ENCODE measurements around the gene LRP10.
A peak's percentile ranks its signal among the peaks of the same experiment; 100 is the strongest.
"Not testable (repeated sequence)": the region's sequence is repeated elsewhere in the genome, so short reads cannot be mapped to it uniquely, and the experiment has no call there.

Gene LRP10

DNA sequence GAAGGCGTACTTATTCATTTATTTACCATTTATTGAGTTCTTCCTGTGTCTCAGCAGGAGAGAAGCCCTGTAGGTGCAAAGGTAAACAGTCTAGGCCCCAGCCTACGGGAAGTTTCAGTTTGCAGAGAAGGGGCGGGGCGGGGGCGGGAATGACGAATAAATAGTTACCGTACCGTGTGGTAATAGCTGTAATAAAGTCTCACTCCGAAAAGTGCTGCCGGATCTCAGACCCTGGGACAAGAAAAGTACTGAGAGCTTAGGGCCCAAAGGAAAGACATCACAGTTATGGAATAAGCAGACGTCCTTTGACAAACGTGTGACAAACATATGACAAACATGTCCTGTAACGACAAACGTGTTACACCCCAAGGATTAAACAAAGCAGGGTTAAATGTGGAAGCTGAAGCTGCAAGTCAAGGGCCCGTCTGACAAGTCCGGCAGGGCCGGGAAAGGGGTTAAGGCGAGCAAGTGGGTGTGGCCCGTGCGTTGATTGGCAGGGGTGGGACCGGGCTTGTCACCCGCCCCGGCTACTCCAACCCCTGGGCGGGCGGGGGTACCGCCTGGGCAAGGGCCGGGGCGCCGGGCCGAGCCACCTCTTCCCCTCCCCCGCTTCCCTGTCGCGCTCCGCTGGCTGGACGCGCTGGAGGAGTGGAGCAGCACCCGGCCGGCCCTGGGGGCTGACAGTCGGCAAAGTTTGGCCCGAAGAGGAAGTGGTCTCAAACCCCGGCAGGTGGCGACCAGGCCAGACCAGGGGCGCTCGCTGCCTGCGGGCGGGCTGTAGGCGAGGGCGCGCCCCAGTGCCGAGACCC, at the start of gene LRP10:
LRP10 (plus strand) TSS at position 517 of the 809 bp plus-strand sequence. CDS start 564 bp downstream, outside the sequence.
- peak; percentile 85 for DNase-seq

GRCh38 chr14:22822016-22822570, 49.4 kb upstream of the LRP10 start:
- no peak for DNase-seq

- DNase-seq: peak; percentile 45
Measured at GRCh38 chr14:22822571-22823098, 48.9 kb upstream of the LRP10 start.

DNA sequence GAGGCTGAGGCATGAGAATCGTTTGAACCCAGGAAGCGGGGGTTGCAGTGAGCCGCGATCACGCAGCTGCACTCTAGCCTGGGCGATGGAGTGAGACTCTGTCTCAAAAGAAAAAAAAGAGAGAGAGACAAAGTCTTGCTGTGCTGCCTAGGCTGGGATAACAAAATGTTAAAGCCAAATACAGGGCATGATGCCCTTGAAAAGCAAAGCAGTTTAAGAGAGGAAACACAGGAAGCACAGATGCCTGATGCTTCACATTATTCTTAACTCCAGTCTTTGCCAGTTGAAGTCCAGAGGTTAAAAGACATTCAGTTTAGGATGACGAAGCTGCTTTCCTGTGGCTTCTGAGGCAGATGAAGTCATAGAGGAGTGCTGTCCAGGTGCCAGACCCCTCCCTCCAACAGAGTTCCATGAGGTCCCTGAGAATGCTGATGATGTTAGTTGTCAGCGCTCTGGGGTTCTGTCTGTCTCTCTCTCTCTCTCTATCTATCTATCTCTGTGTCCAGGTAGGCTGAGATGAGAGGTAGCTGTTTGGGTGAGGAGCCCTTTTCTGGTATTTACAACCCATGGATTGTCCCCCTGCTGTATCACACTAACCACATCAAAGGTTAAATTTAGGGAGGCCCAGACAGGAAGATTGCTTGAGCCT, 46.7 kb upstream of the LRP10 start:
- DNase-seq: no peak

DNA sequence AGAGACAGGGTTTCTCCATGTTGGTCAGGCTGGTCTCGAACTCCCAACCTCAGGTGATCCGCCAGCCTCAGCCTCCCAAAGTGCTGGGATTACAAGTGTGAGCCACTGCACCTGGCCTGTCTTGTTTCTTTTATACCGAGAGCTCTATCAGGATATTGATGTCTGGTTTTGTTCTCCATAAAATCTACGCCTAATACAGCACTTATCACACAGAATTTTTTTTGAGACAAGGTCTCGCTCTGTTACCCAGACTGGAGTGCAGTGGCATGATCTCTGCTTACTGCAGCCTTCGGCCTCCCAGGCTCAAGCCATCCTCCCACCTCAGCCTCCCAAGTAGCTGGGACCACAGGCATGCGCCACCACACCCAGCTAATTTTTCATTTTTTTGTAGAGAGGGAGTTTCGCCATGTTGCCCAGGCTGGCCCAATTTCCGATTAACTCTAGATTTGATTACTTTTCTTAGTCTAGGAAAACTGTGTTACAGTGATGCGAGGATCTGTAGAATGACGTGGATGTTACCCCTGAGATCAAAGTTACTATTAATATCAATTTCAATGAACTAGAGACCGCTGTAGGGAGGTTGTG, 42.4 kb upstream of the LRP10 start:
- DNase-seq: not testable (repeated sequence)

DNA sequence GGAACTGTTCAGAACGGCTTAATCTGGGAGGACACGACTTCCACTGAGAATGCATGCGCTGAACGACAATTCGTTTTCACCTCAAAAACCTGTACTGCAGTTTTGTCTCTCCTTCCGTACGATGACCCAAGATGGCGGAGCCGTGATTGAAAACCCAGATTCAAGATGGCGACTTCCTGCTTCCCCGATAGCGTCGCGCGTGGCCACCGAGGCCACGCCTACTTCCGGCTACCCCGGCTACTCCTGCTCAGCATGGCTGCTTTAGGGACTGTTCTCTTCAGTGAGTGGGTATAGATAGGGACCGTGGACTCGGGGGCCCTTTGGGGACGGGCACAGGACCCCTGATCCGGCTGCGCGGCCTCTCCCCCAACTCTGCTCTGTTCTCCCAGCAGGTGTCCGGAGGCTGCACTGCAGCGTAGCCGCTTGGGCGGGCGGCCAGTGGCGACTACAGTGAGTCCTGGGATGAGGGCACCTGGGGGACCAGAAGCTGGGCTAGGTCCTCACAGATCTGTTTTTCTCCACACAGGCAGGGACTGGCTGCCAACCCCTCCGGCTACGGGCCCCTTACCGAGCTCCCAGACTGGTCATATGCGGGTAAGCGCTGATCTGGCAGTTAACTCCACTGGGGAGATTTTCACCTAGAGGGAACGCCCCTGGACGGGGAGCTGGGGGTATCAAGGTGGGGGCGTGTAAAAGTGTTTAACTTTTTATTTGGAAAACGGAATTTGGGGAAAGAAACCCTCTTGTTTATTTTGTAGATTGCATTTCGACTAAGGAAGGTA, 41.7 kb upstream of the LRP10 start, which contains the start of gene MRPL52:
MRPL52 (plus strand) TSS at position 227 of the 782 bp plus-strand sequence; CDS start at position 253, 26 bp downstream.
- DNase-seq: peak; percentile 94

DNA sequence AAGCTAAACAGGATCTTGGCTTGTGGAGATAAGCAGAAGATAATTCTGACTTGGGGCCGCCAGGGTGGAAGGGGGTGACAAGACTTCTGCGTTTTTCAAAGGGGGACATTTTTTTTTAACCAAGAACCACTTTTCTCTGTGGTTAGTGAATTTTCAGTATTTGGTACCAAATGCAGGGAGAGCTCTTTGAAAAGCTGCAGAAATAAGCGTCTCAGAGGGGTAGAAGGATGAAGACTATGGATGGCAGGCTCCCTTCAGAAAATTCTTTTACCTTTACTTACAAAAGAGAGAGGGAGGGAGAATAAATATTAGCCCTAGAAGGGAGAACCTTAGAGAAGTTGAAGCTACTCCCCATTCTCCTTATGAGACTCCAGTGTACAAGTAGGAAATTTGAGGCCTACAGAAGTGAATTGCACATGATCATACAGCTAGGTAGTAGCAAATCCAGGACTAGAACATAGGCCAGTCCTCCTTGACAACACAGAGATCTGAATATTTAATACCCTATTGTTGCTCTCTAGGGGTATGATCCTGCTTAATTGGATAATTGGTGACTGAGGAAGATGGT, 41.0 kb upstream of the LRP10 start:
- DNase-seq: peak; percentile 56

DNA sequence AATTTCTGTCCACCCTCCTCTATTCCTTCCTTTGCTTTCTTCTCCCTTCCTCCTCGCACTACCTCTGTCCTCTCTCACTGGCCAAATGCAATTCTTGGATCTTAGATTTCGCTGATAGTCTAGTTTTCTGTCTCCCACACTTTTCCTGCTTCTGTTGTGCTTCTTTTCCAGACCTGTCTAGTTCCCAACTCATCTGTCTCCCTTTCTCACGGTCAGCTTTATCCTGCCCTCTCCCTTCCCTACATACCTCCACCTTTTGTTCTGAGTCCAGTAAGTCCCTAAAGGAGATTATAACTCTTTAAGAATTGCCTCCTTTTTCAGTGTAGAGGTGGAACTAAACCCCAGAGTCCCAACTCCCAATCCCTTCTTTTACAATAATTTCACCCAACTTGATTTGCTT, 36.0 kb upstream of the LRP10 start:
- DNase-seq: no peak

DNA sequence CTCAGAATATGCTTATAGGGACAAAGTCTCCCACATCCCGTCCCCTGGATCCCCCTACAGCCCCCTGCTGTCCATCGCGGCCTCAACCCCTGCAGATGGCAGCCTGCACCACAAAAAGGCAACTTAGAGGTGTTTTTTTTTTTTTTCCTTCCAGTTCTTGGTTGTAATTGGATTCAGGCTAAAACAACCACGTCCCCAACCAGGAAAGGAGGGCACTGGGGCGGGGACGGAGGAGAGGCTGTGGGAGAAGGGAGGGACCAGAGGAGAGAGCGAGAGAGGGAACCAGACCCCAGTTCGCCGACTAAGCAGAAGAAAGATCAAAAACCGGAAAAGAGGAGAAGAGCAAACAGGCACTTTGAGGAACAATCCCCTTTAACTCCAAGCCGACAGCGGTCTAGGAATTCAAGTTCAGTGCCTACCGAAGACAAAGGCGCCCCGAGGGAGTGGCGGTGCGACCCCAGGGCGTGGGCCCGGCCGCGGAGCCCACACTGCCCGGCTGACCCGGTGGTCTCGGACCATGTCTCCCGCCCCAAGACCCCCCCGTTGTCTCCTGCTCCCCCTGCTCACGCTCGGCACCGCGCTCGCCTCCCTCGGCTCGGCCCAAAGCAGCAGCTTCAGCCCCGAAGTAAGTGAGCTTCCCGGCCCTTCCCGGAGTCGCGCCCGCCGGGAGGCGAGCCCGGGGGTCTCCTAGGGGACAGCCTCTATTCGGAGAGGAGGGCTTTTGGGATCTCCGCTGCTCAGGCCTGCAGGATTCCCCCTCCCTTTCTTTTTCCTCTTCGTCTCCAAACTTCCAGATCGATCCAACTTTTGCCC, 35.0 kb upstream of the LRP10 start, which contains the start of gene MMP14:
MMP14 (plus strand) TSS at position 285 of the 813 bp plus-strand sequence; CDS start at position 518, 233 bp downstream.
- no peak for DNase-seq

DNA sequence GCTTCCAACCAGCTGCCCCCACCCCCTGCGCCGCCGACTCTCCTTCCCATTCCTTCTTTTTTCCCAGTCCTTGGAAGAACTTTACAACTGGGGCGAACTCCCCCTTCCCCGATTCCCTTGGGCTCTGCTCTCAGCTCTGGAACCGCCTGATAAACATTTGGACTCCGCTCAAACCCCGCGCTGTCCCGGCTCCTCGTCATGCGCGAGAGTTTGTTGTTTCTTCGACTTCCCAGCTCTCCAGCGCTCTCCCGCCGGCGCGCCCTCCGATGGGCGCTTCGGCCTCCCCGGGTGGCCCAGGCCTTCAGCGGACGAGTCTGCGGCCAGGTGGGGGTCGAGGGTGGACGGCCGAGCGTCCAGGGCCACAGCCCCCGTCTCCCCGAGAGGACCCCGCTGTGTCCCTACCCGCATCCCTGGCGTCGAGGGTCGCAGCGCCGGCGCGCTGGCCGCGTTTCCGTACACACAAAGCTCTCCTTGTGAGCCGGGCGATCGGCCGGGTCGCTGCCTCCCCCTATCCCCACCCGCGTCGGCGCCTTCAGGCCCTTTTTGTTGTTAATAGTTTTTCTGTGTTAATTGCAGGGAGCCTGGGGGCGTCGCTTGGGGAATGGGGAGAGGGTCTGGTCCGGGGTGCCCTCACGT, 34.3 kb upstream of the LRP10 start:
- DNase-seq: peak; percentile 11

DNA sequence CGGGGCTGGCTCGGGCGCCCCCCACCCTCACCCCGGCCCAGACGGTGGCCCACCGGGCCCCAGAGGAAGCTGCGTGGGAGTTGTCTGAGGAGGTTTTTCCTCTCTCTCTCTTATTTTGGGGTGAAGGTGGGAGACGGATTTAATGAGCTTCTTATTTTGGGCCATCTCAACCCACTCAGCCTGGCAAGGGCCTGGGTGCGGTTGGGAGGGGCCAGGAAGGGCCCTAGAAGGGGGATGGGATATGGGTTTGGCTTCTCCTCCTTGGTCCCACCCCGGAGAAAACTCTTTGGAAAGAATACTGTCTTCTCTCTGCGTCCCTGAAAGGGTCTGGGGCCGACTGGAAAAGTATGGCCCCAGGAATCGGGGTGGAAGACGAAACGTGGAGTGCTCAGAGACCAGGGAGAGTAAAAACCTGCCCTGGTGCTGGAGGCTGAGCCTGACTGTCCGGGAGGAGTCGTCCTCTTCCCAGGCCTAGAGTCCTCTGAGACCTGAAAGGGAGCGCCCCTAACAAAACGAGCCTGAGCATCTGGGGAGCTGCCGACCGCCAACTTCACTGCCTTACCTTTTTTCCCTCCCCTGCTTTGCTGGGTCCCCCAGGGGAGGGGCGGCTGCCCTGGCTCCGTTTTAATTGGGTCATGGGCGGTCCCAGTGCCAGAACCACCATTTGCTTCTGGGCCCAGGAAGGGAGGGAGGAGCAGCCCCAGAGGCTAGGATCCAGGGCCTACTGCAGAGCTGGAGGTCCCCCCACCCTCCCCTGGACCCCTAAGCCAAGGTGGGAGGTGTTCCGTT, 33.6 kb upstream of the LRP10 start:
- DNase-seq: no peak

DNA sequence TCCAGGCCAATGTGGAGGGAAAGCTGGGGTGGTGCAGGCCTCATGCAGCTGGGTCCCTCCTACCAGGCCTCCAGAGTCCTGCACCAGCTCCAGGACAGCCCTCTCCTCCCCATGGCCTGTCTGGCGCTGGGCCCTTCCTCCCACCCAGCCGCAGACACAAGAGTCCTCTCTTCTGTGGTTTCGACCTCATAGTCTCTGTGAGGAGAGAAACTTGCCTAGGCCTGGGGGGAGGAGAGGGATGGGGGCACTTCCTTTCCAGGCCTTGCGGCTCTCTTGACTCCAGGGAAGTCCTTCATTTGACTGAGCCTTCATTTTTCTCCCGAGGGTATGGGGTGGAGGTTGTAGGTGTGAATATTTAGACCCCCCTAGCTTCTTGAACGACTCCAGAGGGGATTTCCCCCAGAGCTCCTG, 32.9 kb upstream of the LRP10 start:
- DNase-seq: no peak

DNA sequence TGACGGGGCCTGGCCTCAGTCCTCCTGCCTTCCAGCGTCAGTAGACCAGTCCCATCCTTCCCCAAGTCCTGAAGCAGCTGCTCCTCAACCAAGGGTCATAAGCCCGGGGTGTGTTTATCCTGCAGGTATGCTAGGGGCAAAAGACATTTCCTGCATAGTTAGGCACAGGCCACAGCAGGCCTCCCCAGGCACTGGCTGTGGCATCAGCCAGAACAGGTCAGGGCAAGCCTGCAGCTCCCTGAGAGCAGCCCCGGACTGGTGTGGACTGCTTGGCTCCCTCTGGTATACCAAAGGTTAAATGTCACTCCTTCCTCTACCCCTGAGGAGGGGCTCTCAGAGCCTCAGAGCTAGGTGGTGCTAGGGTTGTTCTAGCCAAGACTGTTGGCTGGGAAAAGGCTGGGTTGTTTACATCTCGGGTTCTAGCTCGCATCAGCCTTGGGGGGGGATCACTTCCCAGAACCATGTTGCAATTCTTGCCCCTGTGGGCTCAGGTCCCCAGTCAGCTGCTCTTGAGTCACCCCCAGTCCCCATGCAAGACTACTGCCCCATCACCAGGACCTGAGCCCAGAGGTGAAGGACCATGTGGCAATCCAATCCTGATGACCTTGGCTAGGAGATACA, 32.3 kb upstream of the LRP10 start:
- no peak for DNase-seq

DNA sequence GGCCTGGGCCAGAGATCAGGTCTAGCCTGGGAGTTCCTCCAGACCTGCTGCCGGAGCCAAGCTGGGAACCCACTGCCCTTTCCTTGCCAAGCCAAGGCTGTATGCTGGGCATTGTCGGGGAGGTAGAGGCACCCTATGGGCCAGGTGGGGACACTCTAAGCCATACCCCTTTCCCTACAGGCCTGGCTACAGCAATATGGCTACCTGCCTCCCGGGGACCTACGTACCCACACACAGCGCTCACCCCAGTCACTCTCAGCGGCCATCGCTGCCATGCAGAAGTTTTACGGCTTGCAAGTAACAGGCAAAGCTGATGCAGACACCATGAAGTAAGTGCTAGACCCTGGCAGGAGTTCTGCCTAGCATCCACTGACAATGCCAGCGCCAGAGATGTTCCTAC, 30.2 kb upstream of the LRP10 start:
- no peak for DNase-seq

DNA sequence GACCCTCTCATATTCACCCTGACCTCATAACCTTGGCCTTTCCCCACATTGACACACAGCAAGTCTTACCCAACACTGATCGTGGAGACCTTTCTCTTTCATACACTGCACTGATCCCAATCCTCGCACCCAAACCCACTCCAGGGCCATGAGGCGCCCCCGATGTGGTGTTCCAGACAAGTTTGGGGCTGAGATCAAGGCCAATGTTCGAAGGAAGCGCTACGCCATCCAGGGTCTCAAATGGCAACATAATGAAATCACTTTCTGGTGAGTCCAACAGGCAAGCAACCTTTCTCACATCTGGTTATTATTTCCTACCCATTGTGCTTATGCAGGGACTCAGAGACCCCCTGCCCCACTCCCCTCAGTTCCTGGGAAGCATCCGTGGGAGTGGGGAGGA, 29.8 kb upstream of the LRP10 start:
- no peak for DNase-seq

DNA sequence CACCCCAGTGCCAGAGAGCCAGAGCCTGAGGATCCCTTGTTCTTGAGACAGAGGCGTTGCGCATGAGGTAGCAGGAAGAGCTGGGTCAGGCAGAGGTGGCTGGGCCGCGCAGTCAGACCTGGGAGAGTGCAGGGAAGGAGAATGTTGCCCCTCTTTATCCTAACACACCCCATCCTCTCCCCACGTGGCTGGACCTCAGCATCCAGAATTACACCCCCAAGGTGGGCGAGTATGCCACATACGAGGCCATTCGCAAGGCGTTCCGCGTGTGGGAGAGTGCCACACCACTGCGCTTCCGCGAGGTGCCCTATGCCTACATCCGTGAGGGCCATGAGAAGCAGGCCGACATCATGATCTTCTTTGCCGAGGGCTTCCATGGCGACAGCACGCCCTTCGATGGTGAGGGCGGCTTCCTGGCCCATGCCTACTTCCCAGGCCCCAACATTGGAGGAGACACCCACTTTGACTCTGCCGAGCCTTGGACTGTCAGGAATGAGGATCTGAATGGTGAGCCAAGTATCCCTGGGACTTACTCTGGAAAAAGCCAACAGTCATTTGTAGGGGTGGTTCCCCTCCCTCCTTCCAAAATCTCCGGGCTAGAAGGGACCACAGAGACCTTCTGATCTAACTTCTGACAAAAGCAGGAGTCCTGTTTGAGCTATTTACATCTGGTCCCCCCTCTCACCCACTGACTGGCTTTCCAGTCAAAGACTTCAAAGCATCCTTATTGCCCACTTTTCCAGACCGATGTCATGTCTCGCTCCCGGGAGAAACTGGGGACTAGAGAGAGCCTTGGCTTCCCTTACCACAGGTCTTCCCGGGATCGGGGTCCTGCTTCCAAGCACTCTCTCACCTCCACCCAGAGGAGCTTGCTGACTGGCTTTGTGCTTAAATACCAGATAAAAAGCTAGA, 29.1 kb upstream of the LRP10 start:
- no peak for DNase-seq

DNA sequence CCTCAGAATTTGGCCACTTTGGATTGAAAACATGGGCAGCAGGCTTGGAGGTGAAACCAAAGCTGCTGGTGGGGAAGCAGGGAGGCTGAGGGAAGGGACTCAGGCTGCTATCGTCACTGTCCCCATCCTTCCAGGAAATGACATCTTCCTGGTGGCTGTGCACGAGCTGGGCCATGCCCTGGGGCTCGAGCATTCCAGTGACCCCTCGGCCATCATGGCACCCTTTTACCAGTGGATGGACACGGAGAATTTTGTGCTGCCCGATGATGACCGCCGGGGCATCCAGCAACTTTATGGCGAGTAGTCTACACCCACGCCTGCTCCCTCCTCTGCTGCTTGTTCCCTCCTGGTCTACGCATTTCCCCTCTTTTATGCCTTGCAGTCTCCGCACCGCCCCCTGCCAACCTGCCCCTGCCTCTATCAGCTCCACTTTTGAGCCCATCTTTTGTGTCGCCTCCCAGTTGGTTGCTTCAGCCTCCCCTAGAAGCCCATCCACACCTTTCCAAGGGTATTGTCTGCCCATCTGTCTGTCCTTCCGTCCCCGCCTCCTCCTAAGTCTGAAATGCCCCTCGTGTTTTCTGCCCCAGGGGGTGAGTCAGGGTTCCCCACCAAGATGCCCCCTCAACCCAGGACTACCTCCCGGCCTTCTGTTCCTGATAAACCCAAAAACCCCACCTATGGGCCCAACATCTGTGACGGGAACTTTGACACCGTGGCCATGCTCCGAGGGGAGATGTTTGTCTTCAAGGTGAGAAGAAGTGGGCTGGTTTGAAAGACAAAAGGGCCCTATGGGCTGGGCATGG, 28.2 kb upstream of the LRP10 start:
- DNase-seq: no peak
